ENCODE data around the gene BRICD5.

DNA sequence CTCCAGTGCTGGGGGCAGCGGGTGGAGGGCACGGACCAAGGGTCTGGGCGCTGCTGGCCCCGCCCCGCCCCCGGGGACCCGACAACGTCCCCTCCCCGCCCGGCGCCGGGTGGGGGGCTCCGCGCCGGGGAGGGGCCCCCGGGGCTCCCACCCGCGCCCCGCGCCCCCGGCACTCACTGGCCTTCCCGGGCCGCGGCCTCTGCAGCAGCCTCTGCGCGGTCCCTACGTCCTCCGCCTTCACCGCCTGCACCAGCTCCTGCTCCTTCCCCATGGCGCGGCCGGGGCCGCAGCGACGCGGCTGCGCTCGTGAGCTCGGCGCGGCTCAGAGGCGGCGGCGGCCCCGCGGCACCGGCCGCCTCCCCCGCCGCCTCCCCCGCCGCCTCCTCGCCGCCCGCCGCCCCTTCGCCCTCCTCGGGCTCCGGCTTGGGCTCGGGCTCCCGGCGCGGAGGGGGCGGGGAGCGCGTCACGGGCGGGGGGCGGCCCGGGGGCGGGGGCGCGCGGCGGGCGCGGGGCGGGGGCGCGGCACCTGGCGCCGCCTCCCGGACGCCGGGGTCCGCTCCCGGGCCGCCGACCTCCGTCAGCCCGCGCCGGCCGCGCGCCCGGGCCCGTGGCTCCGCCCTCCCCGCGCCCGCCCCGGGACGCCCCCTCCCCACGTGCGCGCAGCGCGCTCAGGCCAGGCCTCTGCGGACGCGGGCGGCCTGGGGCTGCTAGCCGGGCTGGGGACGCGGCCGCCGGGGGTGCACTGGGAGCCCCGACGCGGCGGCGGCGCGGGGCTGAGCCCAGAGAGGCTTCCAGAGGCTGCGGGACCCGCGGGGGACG lies 14.3 kb downstream of the BRICD5 start, which contains the start of gene CASKIN1:
- TF ChIP-seq SPI1 (IDR thresholded peaks at IDR 0.05; ENCODE audit: low read depth, low read length) = no peak
- no peak for TF ChIP-seq POLR2AphosphoS5 (IDR thresholded peaks at IDR 0.05; ENCODE audit: low read depth, low read length)

Measured in GM12891 (cell line).